Renal pelvis (tissue), 4 donors: ENCODE measurements around the gene LRRC18. TPM values are rescaled to one million over a fixed set of nuclear protein-coding genes. Genes with fewer than 3 reads are reported as not detected.

Source experiments
- DNase-seq: peaks from one replicate; pipeline ENCODE4 v3.0.0-alpha.2; 2013
- polyA plus RNA-seq, 3 donors: library from polyadenylated mRNA; unstranded; fragments of 120-200 nt; gene quantifications; one replicate each; pipeline ENCODE4 v1.2.1, GENCODE V29; 2013; ENCODE audit not compliant: insufficient read length in 3 of 3

LRRC18 gene
- polyA plus RNA-seq, 3 donors: 0.06 TPM; not detected in 2

- DNase-seq: no peak
Measured at GRCh38 chr10:48913674-48914073, 26.0 kb downstream of the LRRC18 start.

GRCh38 chr10:48910548-48910947, 29.1 kb downstream of the LRRC18 start:
- no peak for DNase-seq

GRCh38 chr10:48907730-48908129, 31.9 kb downstream of the LRRC18 start:
- DNase-seq: no peak

- no peak for DNase-seq
Measured at GRCh38 chr10:48906841-48907240, 32.8 kb downstream of the LRRC18 start.

- no peak for DNase-seq
Measured at GRCh38 chr10:48905311-48905710, 34.3 kb downstream of the LRRC18 start.

- DNase-seq: no peak
Measured at GRCh38 chr10:48904861-48905260, 34.8 kb downstream of the LRRC18 start.

GRCh38 chr10:48903151-48903550, 36.5 kb downstream of the LRRC18 start:
- no peak for DNase-seq

GRCh38 chr10:48902096-48902495, 37.5 kb downstream of the LRRC18 start:
- DNase-seq: no peak

GRCh38 chr10:48901319-48901718, 38.3 kb downstream of the LRRC18 start:
- DNase-seq: no peak

- no peak for DNase-seq
Measured at GRCh38 chr10:48900371-48900801, 39.3 kb downstream of the LRRC18 start.

- no peak for DNase-seq
Measured at GRCh38 chr10:48899781-48900180, 39.9 kb downstream of the LRRC18 start.

- no peak for DNase-seq
Measured at GRCh38 chr10:48898426-48898825, 41.2 kb downstream of the LRRC18 start.

- DNase-seq: no peak
Measured at GRCh38 chr10:48897441-48897790, 42.2 kb downstream of the LRRC18 start.

GRCh38 chr10:48896756-48897440, 42.7 kb downstream of the LRRC18 start:
- no peak for DNase-seq

- no peak for DNase-seq
Measured at GRCh38 chr10:48895803-48896195, 43.8 kb downstream of the LRRC18 start.

- DNase-seq: no peak
Measured at GRCh38 chr10:48894911-48895802, 44.5 kb downstream of the LRRC18 start.

- DNase-seq: no peak
Measured at GRCh38 chr10:48890888-48891850, 48.5 kb downstream of the LRRC18 start.

GRCh38 chr10:48887982-48888381, 51.7 kb downstream of the LRRC18 start:
- DNase-seq: no peak

- no peak for DNase-seq
Measured at GRCh38 chr10:48885376-48885775, 54.3 kb downstream of the LRRC18 start.

GRCh38 chr10:48884179-48885045, 55.2 kb downstream of the LRRC18 start:
- DNase-seq: no peak

- DNase-seq: no peak
Measured at GRCh38 chr10:48883701-48884100, 55.9 kb downstream of the LRRC18 start.
